Caco-2 (cell line): Measurements from ENCODE around the gene SHF. TPM values are rescaled to one million over a fixed set of nuclear protein-coding genes. Genes with fewer than 3 reads are reported as not detected.

Experiments used
- BruUV-seq: library from RNA; stranded (reverse); fragments of 400-500 nt; replicated peaks from 2 replicates; lab custom pipeline; 2021; lab: Mats Ljungman, UMichigan
- CTCF ChIA-PET: fragments of 300-600 bp; sonication (Branson Sonifier 250); formaldehyde crosslinking; loops from one replicate; lab custom pipeline; 2022; ENCODE audit warnings: antibody characterized with exemption; lab: Charles Lee
- POLR2A ChIA-PET: fragments of 300-600 bp; sonication (Branson Sonifier 250); formaldehyde crosslinking; loops from one replicate; lab custom pipeline; 2022; ENCODE audit warnings: antibody characterized with exemption; lab: Charles Lee
- DNase-seq, 2 experiments: peaks; one replicate each; pipeline versions ENCODE4 v3.0.0 to v3.0.0-alpha.2; 2020 to 2022
- H3K27me3 ChIP-seq: replicated peaks from 2 replicates; pipeline ENCODE4 v1.6.0; 2011; ENCODE audit warnings: low read length; ENCODE audit not compliant: control insufficient read depth, insufficient read depth
- H3K36me3 ChIP-seq: 2 replicates; pipeline ENCODE4 v1.5.1; 2011; ENCODE audit warnings: low read length; ENCODE audit not compliant: control insufficient read depth, insufficient read depth
- H3K4me1 ChIP-seq: fragments of 250-450 bp; sonication (Bioruptor Pico); 2 replicates; pipeline ENCODE4 v1.5.1; 2020; ENCODE audit warnings: mild to moderate bottlenecking
- H3K4me3 ChIP-seq: 2 replicates; pipeline ENCODE4 v1.5.1; 2011; ENCODE audit warnings: low read depth, mild to moderate bottlenecking, control low read depth, low read length
- H3K9me3 ChIP-seq: fragments of 250-450 bp; sonication (Bioruptor Pico); 2 replicates; pipeline ENCODE4 v1.5.1; 2020; ENCODE audit warnings: mild to moderate bottlenecking, moderate library complexity
- H3K27ac Mint-ChIP-seq: one replicate; pipeline ENCODE4 v1.8.0; 2022; ENCODE audit warnings: mixed read lengths; ENCODE audit not compliant: unreplicated experiment
- H3K27me3 Mint-ChIP-seq: one replicate; pipeline ENCODE4 v1.8.0; 2022; ENCODE audit warnings: mixed read lengths; ENCODE audit not compliant: insufficient read depth, unreplicated experiment
- H3K36me3 Mint-ChIP-seq: one replicate; pipeline ENCODE4 v1.8.0; 2022; ENCODE audit warnings: mild to moderate bottlenecking, mixed read lengths; ENCODE audit not compliant: insufficient read depth, unreplicated experiment
- H3K4me1 Mint-ChIP-seq: one replicate; pipeline ENCODE4 v1.8.0; 2022; ENCODE audit warnings: low read depth, mixed read lengths; ENCODE audit not compliant: unreplicated experiment
- H3K4me3 Mint-ChIP-seq: one replicate; pipeline ENCODE4 v1.8.0; 2022; ENCODE audit warnings: mild to moderate bottlenecking, moderate library complexity, mixed read lengths; ENCODE audit not compliant: unreplicated experiment
- H3K9me3 Mint-ChIP-seq: one replicate; pipeline ENCODE4 v1.8.0; 2022; ENCODE audit warnings: mixed read lengths; ENCODE audit not compliant: unreplicated experiment
- CTCF ChIP-seq, 2 experiments: fragments of 200-600 bp in 1 of 2; IDR thresholded peaks; 1 replicate in 1 of 2; 2 replicates in 1 of 2; pipeline versions ENCODE4 v1.5.1 to v1.8.0; 2011 to 2022; ENCODE audit warnings: antibody characterized with exemption in 1 of 2, control low read depth in 1 of 2, inconsistent platforms in 1 of 2, low read depth in 1 of 2, low read length in 1 of 2, mild to moderate bottlenecking in 1 of 2, moderate library complexity in 1 of 2; ENCODE audit not compliant: insufficient read depth in 1 of 2, severe bottlenecking in 1 of 2, unreplicated experiment in 1 of 2
- intact Hi-C: fragments of 100-400 bp; cut with micrococcal nuclease; formaldehyde crosslinking; loops from one replicate; pipeline ENCODE4 v1.10.0; 2022; ENCODE audit not compliant: unreplicated experiment
- total RNA-seq: library from RNA; stranded (reverse); gene quantifications from 2 replicates; pipeline ENCODE4 v1.2.3, GENCODE V29; 2022

The SHF gene
- total RNA-seq, 1 experiment from 2014 or later, result 11.9 TPM

- no peaks in the 10 kb centered on the region for H3K27me3 ChIP-seq
- H3K27me3 Mint-ChIP-seq, result no peaks in the 10 kb centered on the region
- ChIA-PET POLR2A (interaction anchor here (0.7 to 1.1 kb wide), 2 partner anchors 37 to 202 kb away, joined by 5 read pairs; a partner anchor contains a TSS), CTCF (interaction anchor here (0.7 to 6.5 kb wide), 7 partner anchors 10 to 267 kb away, joined by 3 to 66 read pairs (median 4); a partner anchor contains a TSS)
- H3K4me1 Mint-ChIP-seq, result peaks cover 7% of the 10 kb centered on the region
- H3K36me3 ChIP-seq, result no peaks in the 10 kb centered on the region
- H3K9me3 Mint-ChIP-seq, result no peaks in the 10 kb centered on the region
- H3K27ac Mint-ChIP-seq, result no peak overlapping the region
- DNase-seq, result peak; percentile 94 to 96
- intact Hi-C loops, result loop anchor here (1.0 kb wide), 5 partner anchors 33 to 256 kb away; a partner anchor contains a TSS
- peak overlapping the region; percentile 59 for H3K4me3 ChIP-seq
- H3K36me3 Mint-ChIP-seq, result no peaks in the 10 kb centered on the region
- H3K4me1 ChIP-seq, result no peaks in the 10 kb centered on the region
- TF ChIP-seq CTCF (IDR thresholded peaks at IDR 0.05; ENCODE audit: insufficient read depth in 1 of 2, low read depth in 1 of 2, low read length in 1 of 2, severe bottlenecking in 1 of 2, unreplicated experiment in 1 of 2), result no peak
- TSS peak; percentile 99 for BruUV-seq
- H3K4me3 Mint-ChIP-seq, result no peak overlapping the region
- no peaks in the 10 kb centered on the region for H3K9me3 ChIP-seq
Measured at GRCh38 chr15:45200001-45200798, 12.4 kb upstream of the SHF start.

- no peaks in the 10 kb centered on the region for H3K27me3 ChIP-seq
- no peaks in the 10 kb centered on the region for H3K4me1 ChIP-seq
- H3K4me3 Mint-ChIP-seq, result no peak overlapping the region
- no peaks in the 10 kb centered on the region for H3K36me3 ChIP-seq
- no peaks in the 10 kb centered on the region for H3K27me3 Mint-ChIP-seq
- no peaks in the 10 kb centered on the region for H3K9me3 Mint-ChIP-seq
- ChIA-PET CTCF (interaction anchor here (6.5 kb wide), 1 partner anchor 36 kb away, joined by 66 read pairs; no protein-coding TSS in a partner anchor), POLR2A (interaction anchor here (0.6 kb wide), 1 partner anchor 23 kb away, joined by 3 read pairs; no protein-coding TSS in a partner anchor)
- peaks cover 7% of the 10 kb centered on the region for H3K4me1 Mint-ChIP-seq
- DNase-seq, result peak in 1 of 2 experiments; percentile 24
- intact Hi-C loops, result no loop called here
- H3K36me3 Mint-ChIP-seq, result no peaks in the 10 kb centered on the region
- H3K27ac Mint-ChIP-seq, result no peak overlapping the region
- peak in 1 of 2 experiments; percentile 2 for TF ChIP-seq CTCF (IDR thresholded peaks at IDR 0.05; ENCODE audit: insufficient read depth in 1 of 2, low read depth in 1 of 2, low read length in 1 of 2, severe bottlenecking in 1 of 2, unreplicated experiment in 1 of 2)
- H3K9me3 ChIP-seq, result no peaks in the 10 kb centered on the region
- BruUV-seq, result no TSS peak
- H3K4me3 ChIP-seq, result peak overlapping the region; percentile 59
Measured at GRCh38 chr15:45199136-45199810, 11.5 kb upstream of the SHF start.
